GM18951 (cell line): ENCODE data around the gene ASIC1.

Source experiments
- POLR2A ChIP-seq: IDR thresholded peaks from 4 replicates; pipeline ENCODE4 v1.6.1; 2011; ENCODE audit warnings: mild to moderate bottlenecking; ENCODE audit not compliant: insufficient read length, insufficient read depth; ENCODE audit errors: extremely low read depth
- in situ Hi-C: fragments of 300-500 bp; cut with MboI; formaldehyde crosslinking; loops from one replicate; pipeline ENCODE4 v1.12.0; 2022; ENCODE audit warnings: low sequenced_read_pairs, mixed read lengths, inconsistent platforms; ENCODE audit not compliant: unreplicated experiment

ASIC1 gene

GRCh38 chr12:50119387-50119786, 62.0 kb downstream of the ASIC1 start:
- in situ Hi-C loops = no loop called here
- TF ChIP-seq POLR2A = no peak

- in situ Hi-C loops = no loop called here
- no peak for TF ChIP-seq POLR2A
These were observed 63.1 kb downstream of the ASIC1 start for GRCh38 chr12:50120521-50120920.

- in situ Hi-C loops = no loop called here
- no peak for TF ChIP-seq POLR2A
These were observed 63.6 kb downstream of the ASIC1 start for GRCh38 chr12:50120953-50121352.

GRCh38 chr12:50121641-50122040, 64.2 kb downstream of the ASIC1 start:
- no peak for TF ChIP-seq POLR2A
- in situ Hi-C loops = no loop called here

- TF ChIP-seq POLR2A = no peak
These were observed 65.8 kb downstream of the ASIC1 start for GRCh38 chr12:50123203-50123602.

GRCh38 chr12:50127546-50127945, 70.2 kb downstream of the ASIC1 start:
- no peak for TF ChIP-seq POLR2A
- in situ Hi-C loops = no loop called here

More at GRCh38 chr12:50123203-50123602, 65.8 kb downstream of the ASIC1 start:
- in situ Hi-C loops = no loop called here

- no peak for TF ChIP-seq POLR2A
- in situ Hi-C loops = no loop called here
These were observed 71.9 kb downstream of the ASIC1 start for GRCh38 chr12:50129290-50129689.

GRCh38 chr12:50132505-50133135, 75.2 kb downstream of the ASIC1 start:
- TF ChIP-seq POLR2A = no peak
- in situ Hi-C loops = no loop called here
